Nephron progenitor cell (in vitro differentiated cells): ENCODE measurements around the gene PARP2.
"Not testable (repeated sequence)": the region's sequence is repeated elsewhere in the genome, so short reads cannot be mapped to it uniquely, and the experiment has no call there.

Experiments
- DNase-seq: peaks from one replicate; pipeline ENCODE4 v3.0.0; 2021
- H3K27ac Mint-ChIP-seq: 2 replicates; pipeline ENCODE4 v1.8.0; 2021; ENCODE audit warnings: mild to moderate bottlenecking, moderate library complexity, mixed read lengths
- H3K27me3 Mint-ChIP-seq: 2 replicates; pipeline ENCODE4 v1.8.0; 2021; ENCODE audit warnings: mild to moderate bottlenecking, low read depth, mixed read lengths; ENCODE audit not compliant: poor library complexity
- H3K36me3 Mint-ChIP-seq: 2 replicates; pipeline ENCODE4 v1.8.0; 2021; ENCODE audit warnings: low read depth, mixed read lengths
- H3K4me1 Mint-ChIP-seq: 2 replicates; pipeline ENCODE4 v1.8.0; 2021; ENCODE audit warnings: mixed read lengths
- H3K4me3 Mint-ChIP-seq: 2 replicates; pipeline ENCODE4 v1.8.0; 2021; ENCODE audit warnings: mild to moderate bottlenecking, moderate library complexity, mixed read lengths
- H3K9me3 Mint-ChIP-seq: 2 replicates; pipeline ENCODE4 v1.8.0; 2021; ENCODE audit warnings: mild to moderate bottlenecking, moderate library complexity, mixed read lengths
- TF ChIP-seq, protein P1 (sequence below): fragments of 200-600 bp; sonication (generic); IDR thresholded peaks from 2 replicates; pipeline ENCODE4 v1.5.0; 2021; ENCODE audit warnings: antibody characterized with exemption

PARP2 gene

DNA sequence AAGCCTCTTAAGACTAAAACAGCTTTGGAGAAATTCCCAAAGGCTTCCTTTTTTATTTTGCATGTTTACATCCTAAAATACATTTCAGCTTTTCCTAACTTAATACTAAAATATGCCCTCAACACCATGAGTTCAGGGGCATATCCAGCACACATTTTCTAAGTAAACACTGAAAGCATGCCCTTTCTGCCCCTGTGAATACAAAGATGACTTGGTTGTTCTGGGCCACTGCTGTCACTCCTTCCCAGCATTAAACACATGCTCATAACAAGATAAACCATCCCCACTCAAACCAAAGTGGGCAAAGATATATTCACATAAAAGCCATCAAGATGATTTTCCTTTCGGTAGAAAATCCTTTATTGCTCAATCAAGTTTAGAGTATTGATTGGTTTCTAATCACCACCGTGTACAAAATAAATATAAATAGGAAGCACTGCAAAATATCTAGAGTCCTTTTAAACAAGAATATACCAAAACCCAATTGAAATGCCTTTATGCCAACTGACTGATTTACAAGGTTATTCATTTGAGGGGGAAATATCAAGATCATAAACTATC, 12.3 kb upstream of the PARP2 start:
- DNase-seq, result no peak

DNA sequence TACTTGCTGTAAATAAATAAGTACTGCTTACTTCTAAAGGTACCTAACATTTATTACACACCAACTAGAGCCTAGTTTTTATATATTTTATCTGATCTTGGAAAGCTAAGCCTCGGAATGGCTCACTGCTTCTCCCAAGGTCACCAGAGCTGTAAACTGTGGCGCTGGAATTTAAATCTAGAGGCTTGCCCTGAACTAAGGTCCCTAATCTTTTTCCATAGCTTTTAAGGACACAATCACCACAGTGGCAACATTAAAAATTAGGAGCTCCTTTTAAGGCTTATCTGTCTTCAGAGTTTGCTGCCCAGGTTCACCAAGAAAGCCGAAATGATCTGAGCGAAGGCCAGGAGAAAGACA, 11.0 kb upstream of the PARP2 start:
- no peak for DNase-seq
- Mint-ChIP-seq H3K27me3 (peaks cover 6% of the 10 kb centered on the region), H3K27ac (peak overlapping the region; percentile 98), H3K36me3 (peaks cover 20% of the 10 kb centered on the region), H3K4me1 (peaks cover 35% of the 10 kb centered on the region), H3K9me3 (no peaks in the 10 kb centered on the region), H3K4me3 (peak overlapping the region; percentile 97)
- TF ChIP-seq, protein P1, sequence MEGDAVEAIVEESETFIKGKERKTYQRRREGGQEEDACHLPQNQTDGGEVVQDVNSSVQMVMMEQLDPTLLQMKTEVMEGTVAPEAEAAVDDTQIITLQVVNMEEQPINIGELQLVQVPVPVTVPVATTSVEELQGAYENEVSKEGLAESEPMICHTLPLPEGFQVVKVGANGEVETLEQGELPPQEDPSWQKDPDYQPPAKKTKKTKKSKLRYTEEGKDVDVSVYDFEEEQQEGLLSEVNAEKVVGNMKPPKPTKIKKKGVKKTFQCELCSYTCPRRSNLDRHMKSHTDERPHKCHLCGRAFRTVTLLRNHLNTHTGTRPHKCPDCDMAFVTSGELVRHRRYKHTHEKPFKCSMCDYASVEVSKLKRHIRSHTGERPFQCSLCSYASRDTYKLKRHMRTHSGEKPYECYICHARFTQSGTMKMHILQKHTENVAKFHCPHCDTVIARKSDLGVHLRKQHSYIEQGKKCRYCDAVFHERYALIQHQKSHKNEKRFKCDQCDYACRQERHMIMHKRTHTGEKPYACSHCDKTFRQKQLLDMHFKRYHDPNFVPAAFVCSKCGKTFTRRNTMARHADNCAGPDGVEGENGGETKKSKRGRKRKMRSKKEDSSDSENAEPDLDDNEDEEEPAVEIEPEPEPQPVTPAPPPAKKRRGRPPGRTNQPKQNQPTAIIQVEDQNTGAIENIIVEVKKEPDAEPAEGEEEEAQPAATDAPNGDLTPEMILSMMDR, result no peak

More for the DNA sequence above, 12.3 kb upstream of the PARP2 start:
- Mint-ChIP-seq H3K27me3 (peaks cover 2% of the 10 kb centered on the region), H3K4me3 (peak overlapping the region; percentile 97), H3K9me3 (no peaks in the 10 kb centered on the region), H3K36me3 (peaks cover 32% of the 10 kb centered on the region), H3K27ac (peak overlapping the region; percentile 62), H3K4me1 (peaks cover 37% of the 10 kb centered on the region)
- TF ChIP-seq, protein P1, result no peak

DNA sequence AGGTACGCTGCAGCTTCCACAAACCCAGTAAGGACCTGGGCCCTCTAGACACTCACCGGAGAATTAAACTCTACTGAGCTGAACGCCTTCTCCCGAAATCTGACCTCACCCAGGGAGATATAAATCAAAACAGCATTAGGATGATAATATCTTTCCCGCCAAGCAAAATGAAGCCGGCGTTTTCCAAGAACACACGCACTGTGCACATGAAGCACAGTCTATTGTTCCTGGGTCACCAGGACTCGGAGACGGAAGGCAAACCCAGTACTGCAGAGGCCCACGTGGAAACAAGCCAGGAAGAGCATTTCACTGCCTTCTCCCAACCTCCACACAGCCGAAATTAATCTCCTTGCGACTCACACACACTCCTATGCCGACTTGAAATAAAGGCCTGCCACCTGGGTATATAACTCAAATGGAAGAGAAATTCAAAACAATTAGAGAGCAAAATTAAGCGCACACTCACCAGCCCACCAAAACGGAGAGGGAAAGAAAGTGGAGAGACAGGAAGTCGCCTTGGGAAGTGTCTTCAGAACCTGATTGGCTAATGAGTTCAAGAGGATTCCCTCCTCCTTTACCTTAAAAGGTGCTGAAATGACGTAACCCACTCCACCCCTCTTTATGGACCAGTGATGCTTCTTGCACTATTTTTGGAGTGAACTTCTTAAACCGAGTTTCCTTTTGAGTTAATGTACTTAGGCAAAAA, 10.5 kb upstream of the PARP2 start, which contains the start of gene CCNB1IP1:
TSS of gene CCNB1IP1 (minus strand) at position 492 of the 706 bp plus-strand sequence. CDS start 16,756 bp downstream, outside the sequence.
- H3K27me3 Mint-ChIP-seq, result peaks cover 6% of the 10 kb centered on the region
- peaks cover 30% of the 10 kb centered on the region for H3K4me1 Mint-ChIP-seq
- H3K36me3 Mint-ChIP-seq, result peaks cover 16% of the 10 kb centered on the region
- peak; percentile 38 for DNase-seq
- peak within 1 kb of the TSS; percentile 98 for H3K27ac Mint-ChIP-seq
- H3K4me3 Mint-ChIP-seq, result peak within 1 kb of the TSS; percentile 97
- no peaks in the 10 kb centered on the region for H3K9me3 Mint-ChIP-seq
- TF ChIP-seq, protein P1, result no peak

DNA sequence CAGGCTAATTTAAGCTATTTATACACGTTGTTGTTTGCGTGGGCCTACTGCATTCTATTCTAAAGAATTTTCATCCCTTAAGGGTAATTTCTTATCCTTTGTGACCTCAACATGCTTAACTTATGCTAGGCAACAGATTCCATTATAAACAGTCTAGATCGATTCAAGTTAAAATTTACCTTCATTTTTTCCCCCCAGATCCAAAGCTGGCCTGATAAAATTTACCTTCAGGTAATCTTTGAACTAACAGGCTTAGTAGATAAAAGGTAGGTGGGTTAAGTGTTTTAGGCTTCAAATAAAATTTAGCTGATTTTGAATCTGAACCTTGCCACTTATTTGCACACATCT, 10.0 kb upstream of the PARP2 start:
- Mint-ChIP-seq H3K27ac (no peak overlapping the region), H3K9me3 (no peaks in the 10 kb centered on the region), H3K36me3 (peaks cover 16% of the 10 kb centered on the region), H3K4me1 (peaks cover 30% of the 10 kb centered on the region), H3K4me3 (peak overlapping the region; percentile 97), H3K27me3 (peaks cover 6% of the 10 kb centered on the region)
- no peak for DNase-seq
- TF ChIP-seq, protein P1, result no peak

DNA sequence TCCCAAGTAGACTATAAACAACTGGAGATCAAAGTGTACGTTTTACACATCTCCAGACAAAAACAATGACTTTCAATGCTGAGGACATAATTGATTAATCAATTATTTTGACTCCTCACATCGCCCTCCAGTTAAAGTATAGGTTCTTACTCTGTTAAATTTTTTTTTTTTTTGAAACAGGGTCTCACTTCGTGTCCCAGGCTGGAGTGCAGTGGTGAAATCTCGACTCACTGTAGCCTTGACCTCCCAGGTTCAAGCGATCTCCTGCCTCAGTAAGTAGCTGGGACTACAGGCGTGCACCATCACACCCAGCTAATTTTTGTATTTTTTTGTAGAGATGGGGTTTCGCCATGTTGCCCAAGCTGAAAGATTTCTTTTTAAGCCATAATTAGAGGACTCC, 9.4 kb upstream of the PARP2 start:
- DNase-seq, result no peak
- Mint-ChIP-seq H3K27ac (no peak overlapping the region), H3K36me3 (peaks cover 11% of the 10 kb centered on the region), H3K27me3 (peaks cover 7% of the 10 kb centered on the region), H3K4me1 (peaks cover 30% of the 10 kb centered on the region), H3K4me3 (peak overlapping the region; percentile 97), H3K9me3 (no peaks in the 10 kb centered on the region)
- TF ChIP-seq, protein P1, result no peak

DNA sequence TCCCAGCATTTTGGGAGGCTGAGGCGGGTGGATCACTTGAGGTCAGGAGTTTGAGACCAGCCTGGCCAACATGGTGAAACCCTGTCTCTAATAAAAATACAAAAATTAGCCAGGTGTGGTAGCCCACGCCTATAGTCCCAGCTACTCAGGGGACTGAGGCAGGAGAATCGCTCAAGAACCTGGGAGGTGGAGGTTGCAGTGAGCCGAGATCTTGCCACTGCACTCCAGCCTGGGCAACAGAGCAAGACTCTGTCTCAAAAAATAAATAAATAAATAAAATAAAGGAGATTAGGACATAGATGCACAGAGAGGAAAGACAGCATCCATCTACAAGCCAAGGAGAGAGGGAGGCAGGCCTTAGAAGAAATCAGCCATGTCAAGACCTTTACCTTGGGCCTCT, 2.4 kb upstream of the PARP2 start:
- not testable (repeated sequence) for H3K27ac Mint-ChIP-seq, H3K9me3 Mint-ChIP-seq, DNase-seq, H3K27me3 Mint-ChIP-seq
- H3K36me3 Mint-ChIP-seq, result peaks cover 12% of the 10 kb centered on the region
- peaks cover 15% of the 10 kb centered on the region for H3K4me1 Mint-ChIP-seq
- H3K4me3 Mint-ChIP-seq, result peak overlapping the region; percentile 52
